H1 (cell line): ENCODE measurements around the gene FUT4. TPM values are rescaled to one million over a fixed set of nuclear protein-coding genes. Genes with fewer than 3 reads are reported as not detected.
A peak's percentile ranks its signal among the peaks of the same experiment; 100 is the strongest.

Experiments used
- CTCF ChIA-PET: fragments of 300-600 bp; sonication (Branson Sonifier 250); formaldehyde crosslinking; loops from one replicate; lab custom pipeline; 2021; ENCODE audit not compliant: partially characterized antibody; lab: Charles Lee
- POLR2A ChIA-PET: fragments of 300-600 bp; sonication (Branson Sonifier 250); formaldehyde crosslinking; loops from one replicate; lab custom pipeline; 2021; ENCODE audit warnings: inconsistent platforms; ENCODE audit not compliant: partially characterized antibody; lab: Charles Lee
- DNase-seq, 2 experiments: peaks; one replicate each; pipeline versions ENCODE4 v3.0.0 to v3.0.0-alpha.2; 2010 to 2022; ENCODE audit warnings: low spot score in 2 of 2, low read depth in 1 of 2, mixed read lengths in 1 of 2
- FAIRE-seq: peaks from 2 replicates; lab custom pipeline; 2011; peaks lifted over from hg19 to GRCh38; lab: Jason Lieb, UNC
- H2AFZ ChIP-seq: 2 replicates; pipeline ENCODE4 v1.8.1; 2012; ENCODE audit warnings: low read length, inconsistent platforms
- H2AK5ac ChIP-seq: 2 replicates; pipeline ENCODE4 v1.6.1; 2013; ENCODE audit warnings: low read depth, low read length
- H2BK120ac ChIP-seq: replicated peaks from 2 replicates; pipeline ENCODE3; 2013; ENCODE audit warnings: low read depth, low read length, inconsistent platforms
- H2BK12ac ChIP-seq: 2 replicates; pipeline ENCODE4 v1.6.1; 2013; ENCODE audit warnings: low read depth, low read length
- H2BK15ac ChIP-seq: 2 replicates; pipeline ENCODE4 v1.6.1; 2013; ENCODE audit warnings: low read length
- H2BK20ac ChIP-seq: 2 replicates; pipeline ENCODE4 v1.6.1; 2013; ENCODE audit warnings: low read length
- H2BK5ac ChIP-seq: 2 replicates; pipeline ENCODE4 v1.6.1; 2013; ENCODE audit warnings: low read depth, low read length
- H3K14ac ChIP-seq: 2 replicates; pipeline ENCODE4 v1.6.1; 2013; ENCODE audit warnings: inconsistent platforms; ENCODE audit not compliant: insufficient read length
- H3K18ac ChIP-seq: 2 replicates; pipeline ENCODE4 v1.6.1; 2013; ENCODE audit warnings: low read length; ENCODE audit errors: extremely low read depth
- H3K23ac ChIP-seq: 2 replicates; pipeline ENCODE4 v1.6.1; 2013; ENCODE audit warnings: inconsistent platforms; ENCODE audit not compliant: insufficient read length
- H3K23me2 ChIP-seq: 2 replicates; pipeline ENCODE4 v1.6.1; 2013; ENCODE audit warnings: low read depth, low read length
- H3K27ac ChIP-seq: 2 replicates; pipeline ENCODE4 v1.6.1; 2011; ENCODE audit warnings: low read depth, low read length, inconsistent platforms
- H3K27me3 ChIP-seq, 4 experiments: replicated peaks in 1 of 4; 1 replicate in 1 of 4; 2 replicates in 3 of 4; pipeline versions ENCODE4 v1.6.1 to v1.8.1; 2011 to 2013; ENCODE audit warnings: low read length in 3 of 4, mild to moderate bottlenecking in 3 of 4, inconsistent platforms in 2 of 4, mixed read lengths in 2 of 4, moderate library complexity in 1 of 4; ENCODE audit not compliant: control insufficient read depth in 3 of 4, insufficient read depth in 3 of 4; ENCODE audit errors: extremely low read depth in 1 of 4
- H3K36me3 ChIP-seq, 4 experiments: 2 replicates each; pipeline versions ENCODE4 v1.6.1 to v1.8.1; 2011 to 2013; ENCODE audit warnings: mild to moderate bottlenecking in 4 of 4, low read length in 3 of 4, moderate library complexity in 2 of 4, control low read depth in 1 of 4, inconsistent platforms in 1 of 4; ENCODE audit not compliant: insufficient read depth in 4 of 4, control insufficient read depth in 2 of 4
- H3K4ac ChIP-seq: replicated peaks from 2 replicates; pipeline ENCODE3; 2013; ENCODE audit warnings: low read length, low read depth, mixed read lengths, inconsistent platforms; ENCODE audit not compliant: insufficient read length
- H3K4me1 ChIP-seq, 4 experiments: replicated peaks in 1 of 4; 1 replicate in 1 of 4; 2 replicates in 3 of 4; pipeline versions ENCODE4 v1.6.1 to v1.8.1; 2011 to 2013; ENCODE audit warnings: low read length in 3 of 4, inconsistent platforms in 2 of 4, mixed read lengths in 1 of 4; ENCODE audit not compliant: insufficient read depth in 4 of 4, control insufficient read depth in 3 of 4
- H3K4me2 ChIP-seq, 2 experiments: 2 replicates each; pipeline versions ENCODE4 v1.6.1 to v1.8.1; 2011 to 2013; ENCODE audit warnings: low read depth in 2 of 2, low read length in 2 of 2, control low read depth in 1 of 2, inconsistent platforms in 1 of 2, mild to moderate bottlenecking in 1 of 2; ENCODE audit not compliant: insufficient read depth in 1 of 2
- H3K4me3 ChIP-seq, 4 experiments: fragments of 200-600, 300-600 bp in 1 of 4; sonication (generic), shearing (Covaris generic), sonication (Bioruptor Twin) in 1 of 4; 2 replicates each; pipeline versions ENCODE4 v1.5.1 to v1.8.1; 2011 to 2016; ENCODE audit warnings: low read length in 4 of 4, low read depth in 3 of 4, control low read depth in 2 of 4, inconsistent platforms in 2 of 4, mild to moderate bottlenecking in 2 of 4, mixed read lengths in 1 of 4, moderate library complexity in 1 of 4; ENCODE audit not compliant: insufficient read depth in 2 of 4; ENCODE audit errors: extremely low read depth in 1 of 4
- H3K56ac ChIP-seq: replicated peaks from 2 replicates; pipeline ENCODE3; 2013; ENCODE audit warnings: low read depth, mild to moderate bottlenecking, mixed read lengths, low read length, inconsistent platforms; ENCODE audit not compliant: insufficient read length
- H3K79me1 ChIP-seq: 2 replicates; pipeline ENCODE4 v1.6.1; 2013; ENCODE audit warnings: low read depth, low read length, control low read depth
- H3K79me2 ChIP-seq, 2 experiments: 2 replicates each; pipeline versions ENCODE4 v1.6.1 to v1.8.1; 2012 to 2013; ENCODE audit warnings: low read length in 2 of 2, mild to moderate bottlenecking in 2 of 2, inconsistent platforms in 1 of 2; ENCODE audit not compliant: insufficient read depth in 2 of 2, control insufficient read depth in 1 of 2
- H3K9ac ChIP-seq, 4 experiments: replicated peaks in 1 of 4; 1 replicate in 1 of 4; 2 replicates in 3 of 4; pipeline versions ENCODE4 v1.6.1 to v1.8.1; 2011 to 2013; ENCODE audit warnings: low read depth in 3 of 4, low read length in 3 of 4, control low read depth in 2 of 4, mild to moderate bottlenecking in 2 of 4, moderate library complexity in 2 of 4, inconsistent platforms in 1 of 4; ENCODE audit errors: extremely low read depth in 1 of 4
- H3K9me3 ChIP-seq, 2 experiments: 2 replicates each; pipeline versions ENCODE4 v1.6.1 to v1.8.1; 2012 to 2013; ENCODE audit warnings: mild to moderate bottlenecking in 2 of 2, moderate library complexity in 2 of 2, control low read depth in 1 of 2, inconsistent platforms in 1 of 2, low read depth in 1 of 2, low read length in 1 of 2, mixed read lengths in 1 of 2; ENCODE audit not compliant: insufficient read depth in 2 of 2
- H4K20me1 ChIP-seq, 2 experiments: replicated peaks in 1 of 2; 2 replicates each; pipeline versions ENCODE3 to v1.8.1; 2011 to 2013; ENCODE audit warnings: inconsistent platforms in 2 of 2, low read length in 2 of 2, mild to moderate bottlenecking in 1 of 2; ENCODE audit not compliant: insufficient read depth in 2 of 2, control insufficient read depth in 1 of 2
- H4K5ac ChIP-seq: 2 replicates; pipeline ENCODE4 v1.6.1; 2013; ENCODE audit warnings: low read length, low read depth, mixed read lengths, inconsistent platforms; ENCODE audit not compliant: insufficient read length
- H4K8ac ChIP-seq: 2 replicates; pipeline ENCODE4 v1.8.0; 2013; ENCODE audit warnings: mild to moderate bottlenecking, moderate library complexity, low read length, inconsistent platforms; ENCODE audit not compliant: insufficient read depth; ENCODE audit errors: extremely low read depth
- H4K91ac ChIP-seq: replicated peaks from 2 replicates; pipeline ENCODE3; 2013; ENCODE audit warnings: low read length, mixed read lengths, inconsistent platforms; ENCODE audit not compliant: insufficient read length
- EGR1 ChIP-seq: IDR thresholded peaks from 2 replicates; pipeline ENCODE4 v1.6.1; 2011; ENCODE audit warnings: low read depth, low read length, borderline replicate concordance
- EP300 ChIP-seq, 2 experiments: IDR thresholded peaks; 1 replicate in 1 of 2; 2 replicates in 1 of 2; pipeline ENCODE4 v1.6.1; 2011 to 2012; ENCODE audit warnings: low read depth in 2 of 2, low read length in 2 of 2, mild to moderate bottlenecking in 2 of 2, borderline replicate concordance in 1 of 2, inconsistent platforms in 1 of 2, moderate library complexity in 1 of 2
- EZH2 ChIP-seq: fragments of 200-600 bp; sonication (generic); IDR thresholded peaks from 2 replicates; pipeline ENCODE4 v1.7.1; 2012; ENCODE audit warnings: low read depth, mild to moderate bottlenecking, moderate library complexity, low read length, inconsistent platforms; ENCODE audit not compliant: severe bottlenecking
- GABPA ChIP-seq: IDR thresholded peaks from 2 replicates; pipeline ENCODE4 v1.6.1; 2011; ENCODE audit warnings: mild to moderate bottlenecking, low read length, moderate library complexity, borderline replicate concordance; ENCODE audit not compliant: insufficient read depth
- KDM4A ChIP-seq: IDR thresholded peaks from one replicate; pipeline ENCODE4 v1.7.1; 2012; ENCODE audit warnings: low read depth, mild to moderate bottlenecking, moderate library complexity, low read length, inconsistent platforms; ENCODE audit not compliant: severe bottlenecking
- KDM5A ChIP-seq: fragments of 200-600 bp; IDR thresholded peaks from 2 replicates; pipeline ENCODE4 v1.7.1; 2012; ENCODE audit warnings: mild to moderate bottlenecking, low read length, inconsistent platforms, mixed read lengths
- MAX ChIP-seq: IDR thresholded peaks from 2 replicates; pipeline ENCODE4 v1.6.1; 2012; ENCODE audit warnings: inconsistent platforms
- RXRA ChIP-seq: IDR thresholded peaks from 2 replicates; pipeline ENCODE4 v1.6.1; 2011; ENCODE audit warnings: low read depth, mild to moderate bottlenecking, low read length, moderate library complexity; ENCODE audit not compliant: insufficient read depth
- SUZ12 ChIP-seq: fragments of 200-600 bp; sonication (generic); IDR thresholded peaks from 2 replicates; pipeline ENCODE4 v1.6.1; 2012; ENCODE audit warnings: mild to moderate bottlenecking, inconsistent platforms, low read length, moderate library complexity, mixed read lengths
- YY1 ChIP-seq: IDR thresholded peaks from 2 replicates; pipeline ENCODE4 v1.6.1; 2011; ENCODE audit warnings: low read depth, mild to moderate bottlenecking, low read length
- WGBS, 2 experiments: shearing (Covaris generic) in 1 of 2; methylation state at CpG; one replicate each; pipeline versions ENCODE4 v1.1.6 to v1.1.7; 2013 to 2015; ENCODE audit warnings: low lambda C conversion rate in 2 of 2, mixed read lengths in 2 of 2, inconsistent platforms in 1 of 2, low coverage in 1 of 2, missing lambda C conversion rate in 1 of 2; ENCODE audit not compliant: insufficient replicate concordance in 2 of 2, insufficient coverage in 1 of 2, insufficient read length in 1 of 2; ENCODE audit errors: extremely low coverage in 1 of 2, missing lambda C conversion rate in 1 of 2; 5-methylcytosine and 5-hydroxymethylcytosine counted together
- polyA plus RNA-seq, 7 experiments: library from polyadenylated mRNA; depleted of rRNA in 3 of 7; stranded (reverse) in 5 of 7; unstranded in 2 of 7; fragments of >200 nt in 5 of 7; fragments of 200-250 nt in 2 of 7; gene quantifications; 1 replicate in 5 of 7; 2 replicates in 1 of 7; 4 replicates in 1 of 7; pipeline versions ENCODE4 v1.2.1 to v1.2.3, GENCODE V29; 2011 to 2013; ENCODE audit warnings: missing spikeins in 2 of 7, mixed read lengths in 2 of 7
- total RNA-seq: library from RNA; stranded (reverse); fragmentation: NEBNext Ultra II Directional; extraction: Animal tissue kit (Norgen Biotek cat#: 25700); gene quantifications from 2 replicates; pipeline ENCODE4 v1.2.1, GENCODE V29; 2021

FUT4 gene
- total and polyA plus RNA-seq, 2 of the 8 experiments (the other 6 are each of a cell fraction or from before 2014, with no cell fraction given) = 2.6 to 8.0 TPM

- peaks cover 6 to 20% (median 18%) of the 10 kb centered on the region in 4 experiments for H3K27me3 ChIP-seq
- ChIA-PET POLR2A (interaction anchor here (0.9 kb wide), 1 partner anchor 522 kb away, joined by 3 read pairs; no protein-coding TSS in a partner anchor), CTCF (interaction anchor here (0.9 to 1.5 kb wide), 3 partner anchors 9 to 57 kb away, joined by 4 to 6 read pairs (median 5); no protein-coding TSS in a partner anchor)
- H3K56ac ChIP-seq = no peak overlapping the region
- H4K8ac ChIP-seq = peak overlapping the region; percentile 78
- H3K4me2 ChIP-seq = peak overlapping the region; percentile 68 to 87
- H2BK12ac ChIP-seq = peak overlapping the region; percentile 30; the same call in 1 of the 2 replicates
- H3K36me3 ChIP-seq = no peaks in the 10 kb centered on the region
- no peak overlapping the region for H4K91ac ChIP-seq
- peaks cover 18% of the 10 kb centered on the region for H3K23me2 ChIP-seq
- FAIRE-seq (no peak), DNase-seq (peak in 1 of 2 experiments; percentile 64)
- H3K4me3 ChIP-seq = peak overlapping the region; percentile 50 to 75 (median 57)
- H3K18ac ChIP-seq = peak overlapping the region; percentile 49; the same call in 1 of the 2 replicates
- no peaks in the 10 kb centered on the region for H3K9me3 ChIP-seq
- 0 out of 2 replicates have a peak, but pooled peaks cover 2% of the 10 kb centered on the region for H3K79me1 ChIP-seq
- H3K9ac ChIP-seq = peak overlapping the region in 2 of 4 experiments; percentile 6 to 9; a peak in 2 of 7 replicates
- H2BK20ac ChIP-seq = no peak overlapping the region
- H2BK5ac ChIP-seq = no peak overlapping the region
- WGBS, 2 experiments = 40% methylated on average over 54 of the region's 54 CpGs; no CpG with 5 or more reads in 1 of the 2 experiments
- H4K5ac ChIP-seq = no peak overlapping the region
- H3K4ac ChIP-seq = no peak overlapping the region
- H2AFZ ChIP-seq = no peak overlapping the region; the same call in 1 of the 2 replicates
- H2AK5ac ChIP-seq = no peak overlapping the region
- no peak overlapping the region for H3K27ac ChIP-seq
- H3K14ac ChIP-seq = no peak overlapping the region
- no peak overlapping the region; the same call in 1 of the 2 replicates for H2BK15ac ChIP-seq
- H3K23ac ChIP-seq = no peak overlapping the region
- no peak overlapping the region for H2BK120ac ChIP-seq
- H4K20me1 ChIP-seq = peaks cover 0 to 3% of the 10 kb centered on the region in 2 experiments
- H3K4me1 ChIP-seq = peaks cover 5 to 9% (median 8%) of the 10 kb centered on the region in 4 experiments; a peak in 6 of 7 replicates
- H3K79me2 ChIP-seq = no peaks in the 10 kb centered on the region
- TF ChIP-seq EP300 (IDR thresholded peaks at IDR 0.05; ENCODE audit: borderline replicate concordance in 1 of 2, low read depth in 2 of 2, low read length in 2 of 2) (no peak), RXRA (no peak), EGR1 (no peak), YY1 (no peak), SUZ12 (peak; percentile 52; the same call in 1 of the 2 replicates), KDM4A (peak; percentile 5), KDM5A (no peak), EZH2 (peak; percentile 71), MAX (peak; percentile 76), GABPA (no peak)
These were observed 1.8 kb downstream of the FUT4 start for GRCh38 chr11:94545264-94546161.
